Endodermal cell (in vitro differentiated cells): ENCODE data around the gene CRYGB. TPM values are rescaled to one million over a fixed set of nuclear protein-coding genes. Genes with fewer than 3 reads are reported as not detected.
A peak's percentile ranks its signal among the peaks of the same experiment; 100 is the strongest.

Source experiments
- DNase-seq: peaks from one replicate; pipeline ENCODE4 v3.0.0-alpha.2; 2017
- H3K27ac ChIP-seq: 2 replicates; pipeline ENCODE4 v1.5.1; 2013; ENCODE audit warnings: mild to moderate bottlenecking, low read depth, low read length, moderate library complexity
- H3K27me3 ChIP-seq: 2 replicates; pipeline ENCODE4 v1.6.1; 2013; ENCODE audit warnings: mild to moderate bottlenecking, low read length, moderate library complexity; ENCODE audit not compliant: insufficient read depth, control insufficient read depth, poor library complexity, severe bottlenecking
- H3K36me3 ChIP-seq: 2 replicates; pipeline ENCODE4 v1.7.0; 2013; ENCODE audit warnings: mild to moderate bottlenecking, low read length, moderate library complexity; ENCODE audit not compliant: control insufficient read depth, insufficient read depth
- H3K4me1 ChIP-seq: one replicate; pipeline ENCODE4 v1.7.0; 2013; ENCODE audit warnings: low read length; ENCODE audit not compliant: control insufficient read depth, insufficient read depth
- H3K4me3 ChIP-seq: 2 replicates; pipeline ENCODE4 v1.5.1; 2013; ENCODE audit warnings: mild to moderate bottlenecking, low read length, moderate library complexity
- H3K9ac ChIP-seq: 2 replicates; pipeline ENCODE4 v1.6.1; 2013; ENCODE audit warnings: mild to moderate bottlenecking, low read length, moderate library complexity; ENCODE audit not compliant: poor library complexity, severe bottlenecking; ENCODE audit errors: extremely low read depth
- H3K9me3 ChIP-seq: 2 replicates; pipeline ENCODE4 v1.6.1; 2013; ENCODE audit warnings: mild to moderate bottlenecking, low read length, moderate library complexity; ENCODE audit not compliant: control insufficient read depth
- H3K27ac Mint-ChIP-seq: 2 replicates; pipeline ENCODE4 v1.8.0; 2020; ENCODE audit warnings: mixed read lengths
- H3K27me3 Mint-ChIP-seq: 2 replicates; pipeline ENCODE4 v1.8.0; 2021; ENCODE audit warnings: mild to moderate bottlenecking, mixed read lengths; ENCODE audit not compliant: insufficient read depth
- H3K36me3 Mint-ChIP-seq: 2 replicates; pipeline ENCODE4 v1.8.0; 2020; ENCODE audit warnings: low read depth, mixed read lengths
- H3K4me1 Mint-ChIP-seq: 2 replicates; pipeline ENCODE4 v1.8.0; 2020; ENCODE audit warnings: mixed read lengths
- H3K4me3 Mint-ChIP-seq: 2 replicates; pipeline ENCODE4 v1.8.0; 2020; ENCODE audit warnings: mild to moderate bottlenecking, moderate library complexity, mixed read lengths
- H3K9me3 Mint-ChIP-seq: 2 replicates; pipeline ENCODE4 v1.8.0; 2020; ENCODE audit warnings: mild to moderate bottlenecking, mixed read lengths
- CTCF ChIP-seq: fragments of 200-600 bp; sonication (generic); conservative IDR thresholded peaks from 2 replicates; pipeline ENCODE4 v1.5.0; 2021; ENCODE audit warnings: antibody characterized with exemption, mild to moderate bottlenecking
- WGBS, 2 experiments: methylation state at CpG; one replicate each; pipeline versions ENCODE4 v1.1.5 to v1.1.7; 2013; ENCODE audit warnings: missing lambda C conversion rate in 2 of 2, mixed read lengths in 1 of 2; ENCODE audit not compliant: insufficient coverage in 1 of 2, insufficient read length in 1 of 2; 5-methylcytosine and 5-hydroxymethylcytosine counted together
- total RNA-seq, 2 donors: library from RNA; stranded (reverse); fragmentation: NEBNext Ultra II Directional in 1 of 2; extraction: Animal tissue kit (Norgen Biotek cat#: 25700) in 1 of 2; gene quantifications; 2 replicates in 1 of 2; 3 replicates in 1 of 2; pipeline ENCODE4 v1.2.1, GENCODE V29; 2021

CRYGB gene
- total RNA-seq, 2 donors from 2014 or later = 0.46 TPM; not detected in 1

GRCh38 chr2:208164951-208165755 lies 19.2 kb upstream of the CRYGB start:
- Mint-ChIP-seq H3K27me3 (no peaks in the 10 kb centered on the region), H3K4me1 (peaks cover 15% of the 10 kb centered on the region), H3K27ac (no peak overlapping the region), H3K36me3 (no peaks in the 10 kb centered on the region), H3K4me3 (no peak overlapping the region), H3K9me3 (no peaks in the 10 kb centered on the region)
- Histone ChIP-seq H3K27ac (no peak overlapping the region), H3K36me3 (no peaks in the 10 kb centered on the region), H3K4me3 (no peak overlapping the region), H3K9me3 (no peaks in the 10 kb centered on the region), H3K9ac (no peak overlapping the region), H3K4me1 (peaks cover 4% of the 10 kb centered on the region), H3K27me3 (no peaks in the 10 kb centered on the region)
- no peak for DNase-seq
- WGBS, 2 experiments = 97 to 100% methylated on average over 1 to 2 of the region's 2 CpGs
- no peak for TF ChIP-seq CTCF

DNA sequence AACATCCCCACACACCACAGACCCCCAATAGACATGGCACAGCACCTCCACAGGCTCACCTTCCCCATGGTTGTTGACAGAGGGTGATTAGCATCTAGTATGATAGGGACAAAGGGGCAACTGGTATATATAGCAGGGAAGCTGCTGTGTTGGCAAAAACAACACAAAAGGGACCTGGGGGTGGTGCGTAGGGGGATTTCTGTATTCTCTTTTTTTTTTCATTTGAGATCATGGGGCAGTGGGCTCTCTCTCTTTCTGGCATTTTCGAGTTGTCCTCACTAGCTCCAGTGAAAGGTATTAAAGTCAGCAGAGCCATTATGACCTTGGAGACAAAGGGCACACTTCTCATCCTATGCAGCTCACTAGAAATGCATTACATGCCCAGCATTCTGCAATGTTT lies 17.5 kb upstream of the CRYGB start, which contains the start of gene CRYGA:
Gene CRYGA (minus strand): TSS at position 101 of the 400 bp plus-strand sequence. CDS start 33 bp downstream, at position 68.
- Histone ChIP-seq H3K4me3 (no peak within 1 kb of the TSS), H3K27me3 (no peaks in the 10 kb centered on the region), H3K4me1 (peaks cover 4% of the 10 kb centered on the region), H3K27ac (no peak within 1 kb of the TSS), H3K9ac (no peak within 1 kb of the TSS), H3K9me3 (no peaks in the 10 kb centered on the region), H3K36me3 (no peaks in the 10 kb centered on the region)
- 79% methylated on average over 2 of the region's 2 CpGs; no CpG with 5 or more reads in 1 of the 2 experiments for WGBS, 2 experiments
- H3K4me3 Mint-ChIP-seq = no peak within 1 kb of the TSS
- peak within 1 kb of the TSS; percentile 24 for H3K27ac Mint-ChIP-seq
- no peaks in the 10 kb centered on the region for H3K36me3 Mint-ChIP-seq
- H3K9me3 Mint-ChIP-seq = no peaks in the 10 kb centered on the region
- TF ChIP-seq CTCF = no peak
- no peaks in the 10 kb centered on the region for H3K27me3 Mint-ChIP-seq
- DNase-seq = no peak
- H3K4me1 Mint-ChIP-seq = peaks cover 15% of the 10 kb centered on the region

DNA sequence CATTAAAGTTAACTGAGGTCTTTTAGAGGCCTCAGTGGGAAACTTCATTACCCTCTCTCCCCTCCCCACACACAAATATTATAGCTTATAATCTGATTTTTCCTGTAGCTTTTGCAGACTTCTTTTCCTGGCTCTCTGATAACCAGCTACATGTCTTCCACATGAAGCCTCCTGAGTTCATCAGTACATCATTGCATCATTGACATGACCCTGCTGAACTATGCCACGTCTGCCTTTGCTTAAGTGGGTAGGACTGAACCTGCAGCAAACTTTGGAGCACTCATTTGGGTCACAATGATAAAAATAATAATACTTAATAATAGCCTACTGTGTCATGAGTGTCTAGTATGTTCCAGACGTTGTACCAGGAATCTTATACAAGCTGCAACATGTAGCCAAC lies 10.5 kb upstream of the CRYGB start:
- H3K9me3 ChIP-seq = peaks cover 13% of the 10 kb centered on the region
- Mint-ChIP-seq H3K36me3 (no peaks in the 10 kb centered on the region), H3K9me3 (peaks cover 8% of the 10 kb centered on the region), H3K4me3 (no peak overlapping the region), H3K27me3 (no peaks in the 10 kb centered on the region), H3K27ac (no peak overlapping the region), H3K4me1 (no peaks in the 10 kb centered on the region)
- no peak for DNase-seq
- H3K36me3 ChIP-seq = no peaks in the 10 kb centered on the region
- no peak for TF ChIP-seq CTCF
- no peak overlapping the region for H3K4me3 ChIP-seq
- H3K27me3 ChIP-seq = no peaks in the 10 kb centered on the region
- no peak overlapping the region for H3K9ac ChIP-seq
- H3K27ac ChIP-seq = no peak overlapping the region
- no peaks in the 10 kb centered on the region for H3K4me1 ChIP-seq
- WGBS, 2 experiments = 93 to 100% methylated on average over 1 to 2 of the region's 2 CpGs
